Muscle layer of colon (tissue), 2 donors: ENCODE data around the gene SIM2.
A peak's percentile ranks its signal among the peaks of the same experiment; 100 is the strongest.

Experiments used
- H3K27ac ChIP-seq: one replicate; pipeline ENCODE4 v1.7.0; 2013; ENCODE audit warnings: low read depth, mild to moderate bottlenecking, low read length, moderate library complexity
- H3K27me3 ChIP-seq, 2 donors: one replicate each; pipeline ENCODE4 v1.7.0; 2013; ENCODE audit warnings: low read length in 2 of 2, mild to moderate bottlenecking in 2 of 2; ENCODE audit not compliant: insufficient read depth in 2 of 2, control insufficient read depth in 1 of 2
- H3K36me3 ChIP-seq: one replicate; pipeline ENCODE4 v1.7.0; 2013; ENCODE audit warnings: mild to moderate bottlenecking, low read length; ENCODE audit not compliant: insufficient read depth
- H3K4me1 ChIP-seq: one replicate; pipeline ENCODE4 v1.7.0; 2013; ENCODE audit warnings: mild to moderate bottlenecking, low read length; ENCODE audit not compliant: insufficient read depth
- H3K4me3 ChIP-seq, 2 donors: one replicate each; pipeline ENCODE4 v1.7.0; 2013; ENCODE audit warnings: low read length in 2 of 2, low read depth in 1 of 2, mild to moderate bottlenecking in 1 of 2, moderate library complexity in 1 of 2
- H3K9ac ChIP-seq: one replicate; pipeline ENCODE4 v1.7.0; 2013; ENCODE audit warnings: low read length
- H3K9me3 ChIP-seq: one replicate; pipeline ENCODE4 v1.7.0; 2013; ENCODE audit warnings: mild to moderate bottlenecking, low read length
- donor health status: abdominal sarcoma.
- donor health status: Adenocarcinoma of cecum.

The SIM2 gene

DNA sequence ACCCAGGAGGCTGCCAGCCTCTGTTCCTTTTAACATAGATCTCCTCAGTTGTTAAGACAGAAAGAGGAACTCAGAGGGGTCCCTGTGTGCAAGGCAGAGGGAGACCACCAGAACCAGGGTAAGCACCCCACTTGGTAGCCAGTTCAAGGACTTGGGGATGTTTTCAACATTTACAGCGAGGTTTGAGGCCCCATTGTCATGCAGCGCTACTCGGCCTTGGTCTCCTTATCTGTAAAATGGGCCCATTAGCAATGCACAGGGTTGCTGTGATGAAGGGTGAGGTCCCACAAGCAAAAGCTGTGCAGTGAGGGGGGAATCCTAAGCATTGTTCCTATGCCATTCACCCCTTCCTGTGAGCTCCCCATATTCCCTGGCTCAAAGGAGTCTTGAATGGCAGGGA, 4.2 kb downstream of the SIM2 start:
- H3K9me3 ChIP-seq, result no peaks in the 10 kb centered on the region
- H3K4me1 ChIP-seq, result peaks cover 25% of the 10 kb centered on the region
- H3K27me3 ChIP-seq, result peaks cover 72 to 99% of the 10 kb centered on the region in 2 donors
- H3K9ac ChIP-seq, result no peak overlapping the region
- no peaks in the 10 kb centered on the region for H3K36me3 ChIP-seq
- no peak overlapping the region for H3K27ac ChIP-seq
- H3K4me3 ChIP-seq, result no peak overlapping the region

GRCh38 chr21:36703626-36704280, 4.8 kb downstream of the SIM2 start:
- Histone ChIP-seq H3K27me3 (peaks cover 79 to 99% of the 10 kb centered on the region in 2 donors), H3K9me3 (no peaks in the 10 kb centered on the region), H3K4me3 (no peak overlapping the region), H3K9ac (no peak overlapping the region), H3K4me1 (peaks cover 32% of the 10 kb centered on the region), H3K36me3 (no peaks in the 10 kb centered on the region), H3K27ac (no peak overlapping the region)

- no peak overlapping the region for H3K9ac ChIP-seq
- H3K27ac ChIP-seq, result no peak overlapping the region
- no peak overlapping the region for H3K4me3 ChIP-seq
- no peaks in the 10 kb centered on the region for H3K36me3 ChIP-seq
- H3K4me1 ChIP-seq, result peaks cover 33% of the 10 kb centered on the region
- peaks cover 85 to 100% of the 10 kb centered on the region in 2 donors for H3K27me3 ChIP-seq
- H3K9me3 ChIP-seq, result no peaks in the 10 kb centered on the region
Measured at GRCh38 chr21:36704281-36704957, 5.5 kb downstream of the SIM2 start.

DNA sequence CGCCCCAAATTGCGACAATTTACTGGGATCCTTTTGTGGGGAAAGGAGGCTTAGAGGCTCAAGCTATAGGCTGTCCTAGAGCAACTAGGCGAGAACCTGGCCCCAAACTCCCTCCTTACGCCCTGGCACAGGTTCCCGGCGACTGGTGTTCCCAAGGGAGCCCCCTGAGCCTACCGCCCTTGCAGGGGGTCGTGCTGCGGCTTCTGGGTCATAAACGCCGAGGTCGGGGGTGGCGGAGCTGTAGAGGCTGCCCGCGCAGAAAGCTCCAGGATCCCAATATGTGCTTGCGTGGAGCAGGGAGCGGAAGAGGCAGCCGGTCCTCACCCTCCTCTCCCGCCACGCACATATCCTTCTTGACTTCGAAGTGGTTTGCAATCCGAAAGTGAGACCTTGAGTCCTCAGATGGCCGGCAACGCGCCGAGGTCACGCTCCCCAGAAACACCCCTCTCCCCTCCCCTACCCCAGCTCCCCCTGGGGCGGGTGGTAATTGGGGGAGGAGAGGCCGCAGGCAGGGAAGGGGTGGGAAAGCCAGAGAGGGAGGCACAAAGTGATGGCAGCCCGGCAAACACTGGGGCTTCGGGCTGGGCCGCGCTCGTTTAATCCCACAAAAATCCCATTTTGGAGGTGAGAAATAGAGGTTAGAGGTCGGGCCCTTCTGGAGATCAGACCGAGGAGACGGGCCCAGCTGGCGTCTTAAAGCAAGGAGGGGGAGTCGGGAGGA, 6.2 kb downstream of the SIM2 start:
- no peaks in the 10 kb centered on the region for H3K36me3 ChIP-seq
- H3K4me3 ChIP-seq, result no peak overlapping the region
- peaks cover 92 to 100% of the 10 kb centered on the region in 2 donors for H3K27me3 ChIP-seq
- no peak overlapping the region for H3K27ac ChIP-seq
- no peak overlapping the region for H3K9ac ChIP-seq
- no peaks in the 10 kb centered on the region for H3K9me3 ChIP-seq
- peaks cover 32% of the 10 kb centered on the region for H3K4me1 ChIP-seq

- no peak overlapping the region for H3K4me3 ChIP-seq
- no peak overlapping the region for H3K27ac ChIP-seq
- peaks cover 24% of the 10 kb centered on the region for H3K4me1 ChIP-seq
- no peaks in the 10 kb centered on the region for H3K9me3 ChIP-seq
- no peak overlapping the region for H3K9ac ChIP-seq
- no peaks in the 10 kb centered on the region for H3K36me3 ChIP-seq
- peaks cover 86 to 100% of the 10 kb centered on the region in 2 donors for H3K27me3 ChIP-seq
Measured at GRCh38 chr21:36705679-36706481, 7.0 kb downstream of the SIM2 start.

DNA sequence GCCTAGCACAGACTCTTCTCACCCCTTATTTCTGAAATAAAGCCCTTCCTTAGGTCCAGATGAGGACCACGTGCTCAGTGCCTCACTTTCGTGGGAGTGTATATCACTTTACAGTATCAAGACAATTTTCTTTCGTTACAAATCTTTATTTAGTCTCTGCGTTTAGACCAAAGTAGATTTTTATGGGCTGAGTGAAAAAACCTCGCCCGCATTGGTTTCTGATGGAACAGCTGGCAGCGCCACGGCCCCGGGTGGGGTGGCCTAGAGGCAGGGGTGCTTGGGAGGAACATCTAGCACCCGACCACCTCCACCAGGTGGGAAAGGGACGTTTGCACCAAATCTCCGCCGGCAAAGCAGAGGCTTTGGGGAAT, 7.6 kb downstream of the SIM2 start:
- H3K4me1 ChIP-seq, result peaks cover 23% of the 10 kb centered on the region
- no peak overlapping the region for H3K9ac ChIP-seq
- no peak overlapping the region for H3K27ac ChIP-seq
- H3K9me3 ChIP-seq, result no peaks in the 10 kb centered on the region
- no peak overlapping the region for H3K4me3 ChIP-seq
- no peaks in the 10 kb centered on the region for H3K36me3 ChIP-seq
- peaks cover 88 to 100% of the 10 kb centered on the region in 2 donors for H3K27me3 ChIP-seq

- Histone ChIP-seq H3K9ac (no peak overlapping the region), H3K4me3 (no peak overlapping the region), H3K36me3 (no peaks in the 10 kb centered on the region), H3K9me3 (no peaks in the 10 kb centered on the region), H3K4me1 (peaks cover 23% of the 10 kb centered on the region), H3K27me3 (peaks cover 88 to 98% of the 10 kb centered on the region in 2 donors), H3K27ac (no peak overlapping the region)
Measured at GRCh38 chr21:36706951-36707762, 8.2 kb downstream of the SIM2 start.

- Histone ChIP-seq H3K9ac (no peak overlapping the region), H3K36me3 (no peaks in the 10 kb centered on the region), H3K4me1 (peaks cover 23% of the 10 kb centered on the region), H3K27me3 (peaks cover 88 to 97% of the 10 kb centered on the region in 2 donors), H3K9me3 (no peaks in the 10 kb centered on the region), H3K27ac (no peak overlapping the region), H3K4me3 (peak overlapping the region in 1 of 2 donors; percentile 35)
Measured at GRCh38 chr21:36707763-36708285, 8.9 kb downstream of the SIM2 start.

GRCh38 chr21:36708286-36709029, 9.5 kb downstream of the SIM2 start:
- H3K27ac ChIP-seq, result no peak overlapping the region
- H3K9ac ChIP-seq, result no peak overlapping the region
- H3K9me3 ChIP-seq, result no peaks in the 10 kb centered on the region
- peaks cover 23% of the 10 kb centered on the region for H3K4me1 ChIP-seq
- H3K4me3 ChIP-seq, result peak overlapping the region; percentile 7 to 35
- no peaks in the 10 kb centered on the region for H3K36me3 ChIP-seq
- H3K27me3 ChIP-seq, result peaks cover 88 to 90% of the 10 kb centered on the region in 2 donors
